HEK293 (cell line): ENCODE data around the gene PKIG.
A peak's percentile ranks its signal among the peaks of the same experiment; 100 is the strongest.

Source experiments
- CTCF ChIA-PET: fragments of 350-600 bp; formaldehyde crosslinking; extraction: SDS; loops from one replicate; lab custom pipeline; 2021; ENCODE audit warnings: antibody characterized with exemption; lab: Yijun Ruan, JAX
- POLR2A ChIA-PET: fragments of 300-600 bp; formaldehyde crosslinking; extraction: SDS; loops from one replicate; lab custom pipeline; 2020; ENCODE audit warnings: antibody characterized with exemption, inconsistent platforms; lab: Yijun Ruan, JAX
- H3K27ac ChIP-seq: fragments of 200-500 bp; sonication (Bioruptor generic); 2 replicates; pipeline ENCODE4 v1.5.1; 2014; ENCODE audit warnings: low read depth, low read length, control low read depth, inconsistent platforms; ENCODE audit errors: extremely low read depth
- H3K36me3 ChIP-seq, 2 experiments: fragments of 200-500 bp in 1 of 2; sonication (Bioruptor generic) in 1 of 2; 1 replicate in 1 of 2; 2 replicates in 1 of 2; pipeline ENCODE4 v1.5.1; 2014 to 2017; ENCODE audit warnings: inconsistent platforms in 2 of 2, low read length in 2 of 2; ENCODE audit not compliant: control insufficient read depth in 2 of 2, insufficient read depth in 1 of 2
- H3K4me1 ChIP-seq: fragments of 200-500 bp; sonication (Bioruptor generic); 2 replicates; pipeline ENCODE4 v1.5.1; 2014; ENCODE audit warnings: mild to moderate bottlenecking, low read length, inconsistent platforms; ENCODE audit not compliant: control insufficient read depth, insufficient read depth
- H3K4me3 ChIP-seq: 2 replicates; pipeline ENCODE4 v1.5.1; 2011; ENCODE audit warnings: low read depth, mild to moderate bottlenecking, control low read depth, low read length, moderate library complexity
- H3K9me3 ChIP-seq: fragments of 200-500 bp; sonication (Bioruptor generic); 2 replicates; pipeline ENCODE4 v1.5.1; 2014; ENCODE audit warnings: low read depth, low read length, inconsistent platforms; ENCODE audit not compliant: control insufficient read depth, insufficient read depth
- HIC1 ChIP-seq: fragments of 450-650 bp; formaldehyde crosslinking; IDR thresholded peaks from 2 replicates; pipeline ENCODE4 v1.5.1; 2016; ENCODE audit warnings: missing biosample characterization, missing genetic modification characterization
- KLF1 ChIP-seq: fragments of 450-650 bp; formaldehyde crosslinking; IDR thresholded peaks from 2 replicates; pipeline ENCODE4 v1.5.1; 2016; ENCODE audit warnings: missing biosample characterization, missing genetic modification characterization
- PRDM2 ChIP-seq: fragments of 450-650 bp; formaldehyde crosslinking; IDR thresholded peaks from 2 replicates; pipeline ENCODE4 v1.5.1; 2016; ENCODE audit warnings: missing biosample characterization, missing genetic modification characterization, borderline replicate concordance
- TRIM28 ChIP-seq: IDR thresholded peaks from 2 replicates; pipeline ENCODE4 v1.6.1; 2011; ENCODE audit warnings: low read length, control low read depth, borderline replicate concordance
- ZFP69B ChIP-seq: fragments of 450-650 bp; formaldehyde crosslinking; IDR thresholded peaks from 2 replicates; pipeline ENCODE4 v1.5.1; 2016; ENCODE audit warnings: missing biosample characterization, missing genetic modification characterization
- ZIC2 ChIP-seq: fragments of 450-650 bp; formaldehyde crosslinking; IDR thresholded peaks from 2 replicates; pipeline ENCODE4 v1.5.1; 2016; ENCODE audit warnings: missing biosample characterization, missing genetic modification characterization
- ZNF24 ChIP-seq: fragments of 450-650 bp; formaldehyde crosslinking; IDR thresholded peaks from 2 replicates; pipeline ENCODE4 v1.5.1; 2016; ENCODE audit warnings: missing biosample characterization, missing genetic modification characterization
- ZNF501 ChIP-seq: fragments of 450-650 bp; formaldehyde crosslinking; IDR thresholded peaks from 2 replicates; pipeline ENCODE4 v1.5.1; 2016; ENCODE audit warnings: missing biosample characterization, missing genetic modification characterization
- ZNF785 ChIP-seq: fragments of 450-650 bp; formaldehyde crosslinking; IDR thresholded peaks from 2 replicates; pipeline ENCODE4 v1.5.1; 2016; ENCODE audit warnings: missing biosample characterization, missing genetic modification characterization

PKIG gene

GRCh38 chr20:44597516-44597915 lies 15.1 kb downstream of the PKIG start:
- no peak overlapping the region for H3K4me3 ChIP-seq
- CTCF ChIA-PET = interaction anchor here (0.6 to 2.2 kb wide), 4 partner anchors 11 to 103 kb away, joined by 3 to 11 read pairs (median 8); no protein-coding TSS in a partner anchor
- no peak for TF ChIP-seq HIC1 (tag by site-specific recombination)
- peak; percentile 94 for TF ChIP-seq ZIC2 (tag by site-specific recombination)
- H3K9me3 ChIP-seq = no peaks in the 10 kb centered on the region
- H3K36me3 ChIP-seq = no peaks in the 10 kb centered on the region
- peaks cover 8% of the 10 kb centered on the region; the same call in 1 of the 2 replicates for H3K4me1 ChIP-seq
- POLR2A ChIA-PET = interaction anchor here (1.0 kb wide), 1 partner anchor 288 kb away, joined by 3 read pairs; the partner anchor contains the start of gene YWHAB
- H3K27ac ChIP-seq = no peak overlapping the region

- no peaks in the 10 kb centered on the region for H3K36me3 ChIP-seq
- ChIA-PET POLR2A (interaction anchor here (1.0 kb wide), 1 partner anchor 287 kb away, joined by 3 read pairs; the partner anchor contains the start of gene YWHAB), CTCF (interaction anchor here (1.1 to 2.2 kb wide), 3 partner anchors 11 to 15 kb away, joined by 6 to 11 read pairs (median 9); no protein-coding TSS in a partner anchor)
- no peak overlapping the region for H3K4me3 ChIP-seq
- H3K9me3 ChIP-seq = no peaks in the 10 kb centered on the region
- H3K27ac ChIP-seq = no peak overlapping the region
- peaks cover 8% of the 10 kb centered on the region; the same call in 1 of the 2 replicates for H3K4me1 ChIP-seq
- TF ChIP-seq KLF1 (tag by site-specific recombination) (no peak), TRIM28 (no peak), ZNF24 (tag by site-specific recombination) (no peak), PRDM2 (no peak), ZNF785 (tag by site-specific recombination) (no peak), ZNF501 (tag by site-specific recombination) (no peak)
Measured at GRCh38 chr20:44597930-44598329, 15.6 kb downstream of the PKIG start.

- CTCF ChIA-PET = interaction anchor here (0.5 to 2.2 kb wide), 7 partner anchors 8 to 390 kb away, joined by 3 to 11 read pairs (median 3); no protein-coding TSS in a partner anchor
- no peak overlapping the region for H3K4me3 ChIP-seq
- POLR2A ChIA-PET = no interaction called here
- peaks cover 8% of the 10 kb centered on the region; the same call in 1 of the 2 replicates for H3K4me1 ChIP-seq
- TF ChIP-seq ZFP69B (tag by site-specific recombination) (no peak), ZIC2 (tag by site-specific recombination) (peak; percentile 99)
- H3K27ac ChIP-seq = no peak overlapping the region
- no peaks in the 10 kb centered on the region for H3K36me3 ChIP-seq
- H3K9me3 ChIP-seq = no peaks in the 10 kb centered on the region
Measured at GRCh38 chr20:44598423-44599305, 16.3 kb downstream of the PKIG start.
